22Rv1 (cell line): ENCODE data around the gene CPHXL2.

Source experiments
- ZFX ChIP-seq: fragments of 450-650 bp; IDR thresholded peaks from 2 replicates; pipeline ENCODE4 v1.6.1; 2017; ENCODE audit warnings: antibody characterized with exemption, borderline replicate concordance
- TF ChIP-seq, protein P1 (sequence below): fragments of 450-650 bp; IDR thresholded peaks from 2 replicates; pipeline ENCODE4 v1.5.1; 2017; ENCODE audit warnings: mild to moderate bottlenecking

DNA sequence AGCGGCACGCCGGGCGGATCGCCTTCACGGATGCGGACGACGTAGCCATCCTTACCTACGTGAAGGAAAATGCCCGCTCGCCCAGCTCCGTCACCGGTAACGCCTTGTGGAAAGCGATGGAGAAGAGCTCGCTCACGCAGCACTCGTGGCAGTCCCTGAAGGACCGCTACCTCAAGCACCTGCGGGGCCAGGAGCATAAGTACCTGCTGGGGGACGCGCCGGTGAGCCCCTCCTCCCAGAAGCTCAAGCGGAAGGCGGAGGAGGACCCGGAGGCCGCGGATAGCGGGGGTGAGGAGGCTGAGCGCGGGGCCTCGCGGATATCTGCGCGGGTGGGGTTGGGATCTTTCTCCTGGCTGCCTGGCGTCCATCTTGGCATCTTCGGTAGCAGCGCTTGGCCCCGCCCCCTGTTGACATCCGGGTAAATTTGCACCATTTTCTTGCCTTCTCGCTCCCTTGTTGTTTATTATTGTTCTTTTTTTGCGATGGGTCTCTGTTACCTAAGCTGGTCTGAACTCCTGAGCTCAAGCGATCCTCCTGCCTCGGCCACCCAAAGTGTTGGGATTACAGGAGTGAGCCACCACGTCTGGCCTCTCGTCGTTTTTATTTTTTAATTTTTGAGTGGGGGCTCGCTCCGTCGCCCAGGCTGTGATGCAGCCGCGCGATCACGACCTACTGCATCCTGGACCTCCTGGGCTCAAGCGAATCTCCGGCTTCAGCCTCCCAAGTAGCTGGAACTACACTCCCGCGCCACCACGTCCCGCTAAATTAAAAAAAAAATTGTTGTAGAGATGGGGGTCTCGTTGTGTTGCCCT is 28.3 kb downstream of the CPHXL2 start:
- TF ChIP-seq, protein P1, sequence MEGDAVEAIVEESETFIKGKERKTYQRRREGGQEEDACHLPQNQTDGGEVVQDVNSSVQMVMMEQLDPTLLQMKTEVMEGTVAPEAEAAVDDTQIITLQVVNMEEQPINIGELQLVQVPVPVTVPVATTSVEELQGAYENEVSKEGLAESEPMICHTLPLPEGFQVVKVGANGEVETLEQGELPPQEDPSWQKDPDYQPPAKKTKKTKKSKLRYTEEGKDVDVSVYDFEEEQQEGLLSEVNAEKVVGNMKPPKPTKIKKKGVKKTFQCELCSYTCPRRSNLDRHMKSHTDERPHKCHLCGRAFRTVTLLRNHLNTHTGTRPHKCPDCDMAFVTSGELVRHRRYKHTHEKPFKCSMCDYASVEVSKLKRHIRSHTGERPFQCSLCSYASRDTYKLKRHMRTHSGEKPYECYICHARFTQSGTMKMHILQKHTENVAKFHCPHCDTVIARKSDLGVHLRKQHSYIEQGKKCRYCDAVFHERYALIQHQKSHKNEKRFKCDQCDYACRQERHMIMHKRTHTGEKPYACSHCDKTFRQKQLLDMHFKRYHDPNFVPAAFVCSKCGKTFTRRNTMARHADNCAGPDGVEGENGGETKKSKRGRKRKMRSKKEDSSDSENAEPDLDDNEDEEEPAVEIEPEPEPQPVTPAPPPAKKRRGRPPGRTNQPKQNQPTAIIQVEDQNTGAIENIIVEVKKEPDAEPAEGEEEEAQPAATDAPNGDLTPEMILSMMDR = no peak
- no peak for TF ChIP-seq ZFX
